KOPT-K1 (cell line): Measurements from ENCODE around the gene ERICH4.
"Not testable (repeated sequence)": the region's sequence is repeated elsewhere in the genome, so short reads cannot be mapped to it uniquely, and the experiment has no call there.

Source experiments
- H3K27ac ChIP-seq: fragments of 200-600 bp; sonication (generic); 2 replicates; pipeline ENCODE4 v1.5.1; 2016; ENCODE audit warnings: antibody characterized with exemption, mild to moderate bottlenecking, low read depth, low read length; ENCODE audit not compliant: poor library complexity, severe bottlenecking
- H3K36me3 ChIP-seq: fragments of 200-600 bp; sonication (generic); 2 replicates; pipeline ENCODE4 v1.5.1; 2017; ENCODE audit warnings: antibody characterized with exemption, mild to moderate bottlenecking, low read length, moderate library complexity; ENCODE audit not compliant: insufficient read depth
- H3K9me3 ChIP-seq: fragments of 200-600 bp; sonication (generic); 2 replicates; pipeline ENCODE4 v1.5.1; 2017; ENCODE audit warnings: antibody characterized with exemption, low read length, mild to moderate bottlenecking; ENCODE audit not compliant: insufficient read depth, poor library complexity, severe bottlenecking

Gene ERICH4

GRCh38 chr19:41463257-41464256, 20.6 kb downstream of the ERICH4 start:
- H3K27ac ChIP-seq, H3K36me3 ChIP-seq, H3K9me3 ChIP-seq: not testable (repeated sequence)

- no peaks in the 10 kb centered on the region for H3K36me3 ChIP-seq
- H3K27ac ChIP-seq: no peak overlapping the region
- no peaks in the 10 kb centered on the region for H3K9me3 ChIP-seq
Measured at GRCh38 chr19:41476583-41476982, 33.6 kb downstream of the ERICH4 start.

GRCh38 chr19:41478171-41478570, 35.2 kb downstream of the ERICH4 start:
- H3K9me3 ChIP-seq: no peaks in the 10 kb centered on the region
- H3K36me3 ChIP-seq: no peaks in the 10 kb centered on the region
- no peak overlapping the region for H3K27ac ChIP-seq

- no peaks in the 10 kb centered on the region for H3K9me3 ChIP-seq
- H3K27ac ChIP-seq: no peak overlapping the region
Measured at GRCh38 chr19:41478875-41479756, 36.2 kb downstream of the ERICH4 start.

GRCh38 chr19:41479757-41480191, 36.8 kb downstream of the ERICH4 start:
- Histone ChIP-seq H3K36me3 (no peaks in the 10 kb centered on the region), H3K9me3 (no peaks in the 10 kb centered on the region), H3K27ac (no peak overlapping the region)

More at GRCh38 chr19:41478875-41479756, 36.2 kb downstream of the ERICH4 start:
- no peaks in the 10 kb centered on the region for H3K36me3 ChIP-seq

- H3K36me3 ChIP-seq: no peaks in the 10 kb centered on the region
- no peaks in the 10 kb centered on the region for H3K9me3 ChIP-seq
- no peak overlapping the region for H3K27ac ChIP-seq
Measured at GRCh38 chr19:41480336-41480735, 37.4 kb downstream of the ERICH4 start.

GRCh38 chr19:41484822-41485221, 41.9 kb downstream of the ERICH4 start:
- Histone ChIP-seq H3K36me3 (no peaks in the 10 kb centered on the region), H3K27ac (no peak overlapping the region), H3K9me3 (no peaks in the 10 kb centered on the region)

- not testable (repeated sequence) for H3K36me3 ChIP-seq, H3K9me3 ChIP-seq, H3K27ac ChIP-seq
Measured at GRCh38 chr19:41486953-41487352, 44.0 kb downstream of the ERICH4 start.

GRCh38 chr19:41492843-41493242, 49.9 kb downstream of the ERICH4 start:
- Histone ChIP-seq H3K9me3 (no peaks in the 10 kb centered on the region), H3K27ac (no peak overlapping the region), H3K36me3 (no peaks in the 10 kb centered on the region)
